Hematopoietic multipotent progenitor cell treated with erythropoietin and hydrocortisone succinate and interleukin-3 and kit ligand, for 17 days (in vitro differentiated cells): ENCODE measurements around the gene KHK.
"Not testable (repeated sequence)": the region's sequence is repeated elsewhere in the genome, so short reads cannot be mapped to it uniquely, and the experiment has no call there.

ENCODE experiments used
- DNase-seq: peaks from one replicate; pipeline ENCODE4 v3.0.0-alpha.2; 2015; ENCODE audit warnings: low spot score

Gene KHK

DNA sequence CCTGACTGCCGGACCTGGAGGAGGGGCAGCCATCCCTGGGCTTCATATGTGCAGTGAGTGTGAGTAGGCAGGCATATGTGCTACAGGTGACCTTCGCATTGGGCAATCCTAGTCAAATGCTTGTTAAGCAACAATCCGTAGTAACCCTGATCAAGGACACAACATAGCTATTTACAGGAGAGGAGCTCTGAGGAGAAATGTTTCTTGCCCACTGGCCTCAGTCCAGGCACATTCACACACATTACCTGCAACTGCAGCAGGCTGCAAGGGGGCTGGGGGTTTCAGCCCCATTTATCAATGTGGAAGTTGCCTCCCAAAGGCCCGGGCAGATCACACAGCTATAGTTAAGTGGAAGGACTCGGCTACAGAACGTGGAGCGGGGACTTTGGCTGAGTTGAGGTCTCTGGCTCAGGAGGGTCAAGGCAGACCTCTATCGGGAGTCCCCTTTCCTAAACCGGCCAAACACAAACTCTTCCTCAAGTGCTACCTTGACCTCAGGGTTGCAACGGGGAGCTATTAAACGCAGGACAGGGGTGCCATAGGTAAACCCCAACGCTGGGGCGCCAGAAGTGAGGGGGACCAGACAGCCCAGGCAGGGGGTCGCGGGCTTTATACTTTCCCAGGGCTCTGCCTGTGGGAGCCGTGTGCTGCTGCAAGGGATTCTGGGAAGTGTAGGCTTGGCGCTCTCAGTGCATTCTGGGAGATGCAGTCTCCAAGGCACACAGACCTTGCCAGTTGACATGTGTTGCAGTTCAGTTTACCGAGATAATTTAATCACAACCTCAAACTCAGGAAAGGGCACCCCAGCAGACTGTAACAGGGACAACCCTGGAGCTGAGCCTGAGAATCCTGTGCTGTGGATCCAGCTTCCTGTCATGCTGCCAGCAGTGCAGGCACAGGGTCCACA lies 9.4 kb downstream of the KHK start:
- DNase-seq = peak; percentile 29

GRCh38 chr2:27096748-27097297 lies 10.3 kb downstream of the KHK start:
- DNase-seq = no peak

GRCh38 chr2:27097341-27097740 lies 10.8 kb downstream of the KHK start:
- DNase-seq = no peak

- DNase-seq = no peak
Measured at GRCh38 chr2:27099334-27099955, 12.9 kb downstream of the KHK start.

GRCh38 chr2:27100036-27100435 lies 13.5 kb downstream of the KHK start:
- no peak for DNase-seq

GRCh38 chr2:27102329-27102728 lies 15.8 kb downstream of the KHK start:
- no peak for DNase-seq

DNA sequence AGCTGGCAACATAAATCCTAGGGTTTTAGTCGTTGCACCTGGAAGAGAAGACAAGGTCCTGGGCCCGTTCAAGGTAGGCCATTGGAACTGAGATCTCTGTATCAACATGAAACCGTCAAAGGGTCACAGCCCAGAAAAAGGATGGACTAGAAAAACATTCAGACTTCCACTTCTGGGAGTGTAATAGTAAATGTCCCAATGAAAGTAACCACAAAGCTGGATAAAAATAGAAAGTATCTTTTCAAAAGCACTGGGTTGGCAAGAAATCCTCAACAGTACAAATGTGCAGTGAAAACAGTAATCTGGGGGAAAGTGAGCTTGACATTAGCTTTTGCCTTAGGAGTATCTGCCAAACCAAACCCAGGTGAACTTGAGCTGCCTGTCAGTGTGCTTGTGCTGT lies 19.4 kb downstream of the KHK start:
- no peak for DNase-seq

- DNase-seq = no peak
Measured at GRCh38 chr2:27108221-27108620, 21.6 kb downstream of the KHK start.

DNA sequence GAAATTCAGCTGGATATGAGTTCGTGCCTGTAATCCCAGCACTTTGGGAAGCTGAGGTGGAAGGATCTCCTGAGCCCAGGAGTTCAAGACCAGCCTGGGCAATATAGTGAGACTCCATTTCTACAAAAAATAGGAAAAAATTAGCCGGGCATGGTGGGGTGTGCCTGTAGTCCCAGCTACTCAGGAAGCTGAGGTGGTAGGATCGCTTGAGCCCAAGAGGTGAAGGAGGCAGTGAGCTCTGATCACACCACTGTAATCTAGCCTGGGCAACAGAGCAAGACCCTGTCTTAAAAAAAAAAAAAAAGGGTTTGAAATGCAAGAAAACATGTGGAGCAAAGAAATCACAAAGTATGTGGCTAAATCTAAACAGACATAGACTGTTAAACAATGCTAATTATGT lies 22.5 kb downstream of the KHK start:
- DNase-seq = no peak

- not testable (repeated sequence) for DNase-seq
Measured at GRCh38 chr2:27110603-27111352, 24.2 kb downstream of the KHK start.

GRCh38 chr2:27111392-27112078 lies 25.0 kb downstream of the KHK start:
- not testable (repeated sequence) for DNase-seq

DNA sequence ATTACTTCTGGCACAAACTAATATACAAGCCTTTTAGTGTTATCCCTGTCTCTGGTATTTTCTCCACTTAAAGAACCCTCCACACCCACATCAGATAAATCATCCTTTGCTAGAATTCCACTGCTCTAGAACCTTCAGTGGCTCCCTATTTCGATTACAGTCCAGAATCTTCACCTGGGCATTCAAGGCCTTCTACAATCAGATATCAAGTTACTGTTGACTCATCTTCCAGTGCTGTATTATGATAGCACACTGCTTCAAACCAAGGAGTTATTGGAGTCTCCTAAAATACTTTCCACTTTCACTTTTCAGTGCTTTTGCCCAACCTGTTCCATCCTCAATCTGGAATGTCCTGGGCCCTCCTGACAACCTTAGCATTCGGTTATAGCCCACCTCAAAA lies 28.9 kb downstream of the KHK start:
- no peak for DNase-seq

DNA sequence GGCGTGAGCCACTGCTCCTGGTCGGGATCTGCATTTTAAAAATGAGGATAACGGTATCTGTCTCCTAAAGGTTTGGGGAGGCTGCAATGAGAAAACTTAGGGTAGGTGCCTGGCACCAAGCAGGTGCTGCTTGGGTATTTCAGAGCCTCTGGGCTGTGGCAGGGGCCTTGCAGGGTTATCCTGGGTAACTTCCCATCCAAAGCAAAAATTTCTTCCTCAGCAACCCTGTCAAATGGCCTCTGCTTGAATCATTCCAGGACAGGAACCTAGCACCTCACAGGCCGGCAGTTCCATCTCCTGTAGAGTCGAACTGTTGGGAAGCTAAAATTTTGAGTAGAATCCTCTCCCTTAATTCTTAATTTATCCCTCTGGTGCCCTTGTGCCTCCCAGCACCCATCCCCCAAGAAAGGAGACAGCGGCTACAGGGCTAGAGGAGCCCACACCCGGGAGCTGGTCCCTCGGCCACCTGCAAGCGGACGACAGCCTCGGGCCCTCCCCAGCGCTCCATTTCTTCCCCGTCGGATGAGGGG lies 31.5 kb downstream of the KHK start:
- DNase-seq = no peak

- no peak for DNase-seq
Measured at GRCh38 chr2:27118525-27119329, 32.2 kb downstream of the KHK start, which contains the start of gene CGREF1. Gene CGREF1 (minus strand): TSS chr2:27119128. CDS start chr2:27104366, 14,762 bp downstream.

DNA sequence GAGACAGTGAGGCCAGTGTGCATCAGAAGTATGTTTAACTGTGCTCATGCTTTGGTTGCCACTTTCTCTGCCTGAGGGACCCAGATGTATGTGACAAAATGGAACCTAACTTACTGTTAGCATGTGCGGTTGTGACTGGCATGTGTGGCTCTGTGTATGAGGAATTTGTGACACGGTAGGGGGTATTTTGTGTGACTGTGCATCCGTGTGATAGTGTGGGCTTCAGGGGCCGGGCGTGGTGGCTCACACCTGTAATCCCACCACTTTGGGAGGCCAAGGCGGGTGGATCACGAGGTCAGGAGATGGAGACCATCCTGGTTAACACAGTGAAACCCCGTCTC lies 32.7 kb downstream of the KHK start:
- DNase-seq = not testable (repeated sequence)

DNA sequence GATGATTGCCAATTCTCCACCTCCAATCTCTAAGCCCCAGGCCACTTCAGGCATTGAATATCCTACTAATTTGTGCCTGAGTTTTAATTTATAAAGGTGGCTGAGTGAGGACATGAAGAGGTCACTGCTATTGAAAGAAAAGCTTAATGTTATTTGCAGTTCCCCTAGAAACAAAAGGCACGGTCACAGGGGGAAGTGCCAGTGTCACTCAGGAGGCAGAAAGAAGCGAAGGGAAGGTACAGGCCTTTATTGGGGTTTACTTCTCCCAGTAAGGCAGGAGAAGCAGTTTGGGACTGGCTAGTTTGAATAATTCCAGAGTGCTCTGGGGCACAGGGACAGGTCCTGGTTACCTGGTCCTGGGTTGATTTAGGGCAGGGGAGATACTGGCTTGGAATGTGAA lies 35.3 kb downstream of the KHK start:
- no peak for DNase-seq

GRCh38 chr2:27122791-27123190 lies 36.2 kb downstream of the KHK start:
- DNase-seq = no peak

- peak; percentile 15 for DNase-seq
Measured at GRCh38 chr2:27123302-27124150, 37.0 kb downstream of the KHK start, which contains the start of gene ABHD1. Gene ABHD1 (plus strand): TSS chr2:27123815. CDS start chr2:27123949, 134 bp downstream.

- DNase-seq = no peak
Measured at GRCh38 chr2:27125104-27125503, 38.5 kb downstream of the KHK start.

- DNase-seq = no peak
Measured at GRCh38 chr2:27126252-27126710, 39.7 kb downstream of the KHK start.
